ENCODE data around the gene NDOR1.

Gene NDOR1

DNA sequence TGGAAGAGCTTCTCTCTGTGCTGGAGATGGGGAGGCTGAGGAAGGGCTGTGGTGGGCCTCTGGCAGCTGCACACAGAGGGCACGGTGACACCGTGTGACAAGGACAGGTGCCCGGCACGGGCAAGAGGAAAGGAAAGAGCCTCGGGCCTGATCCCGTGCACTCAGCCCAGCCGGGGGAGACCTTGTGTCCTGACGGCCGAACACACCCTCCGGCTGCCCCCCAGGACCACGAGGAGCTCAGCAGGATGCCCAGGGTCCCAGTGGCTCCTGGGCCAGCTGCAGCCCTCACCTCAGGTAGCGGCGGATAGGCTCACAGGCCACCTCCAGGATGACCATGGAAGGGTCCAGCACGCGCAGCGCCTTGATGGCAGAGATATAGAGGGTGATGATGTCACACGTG, 22.7 kb upstream of the NDOR1 start:
- DNase-seq (ENCODE audit: low read depth): no peak

DNA sequence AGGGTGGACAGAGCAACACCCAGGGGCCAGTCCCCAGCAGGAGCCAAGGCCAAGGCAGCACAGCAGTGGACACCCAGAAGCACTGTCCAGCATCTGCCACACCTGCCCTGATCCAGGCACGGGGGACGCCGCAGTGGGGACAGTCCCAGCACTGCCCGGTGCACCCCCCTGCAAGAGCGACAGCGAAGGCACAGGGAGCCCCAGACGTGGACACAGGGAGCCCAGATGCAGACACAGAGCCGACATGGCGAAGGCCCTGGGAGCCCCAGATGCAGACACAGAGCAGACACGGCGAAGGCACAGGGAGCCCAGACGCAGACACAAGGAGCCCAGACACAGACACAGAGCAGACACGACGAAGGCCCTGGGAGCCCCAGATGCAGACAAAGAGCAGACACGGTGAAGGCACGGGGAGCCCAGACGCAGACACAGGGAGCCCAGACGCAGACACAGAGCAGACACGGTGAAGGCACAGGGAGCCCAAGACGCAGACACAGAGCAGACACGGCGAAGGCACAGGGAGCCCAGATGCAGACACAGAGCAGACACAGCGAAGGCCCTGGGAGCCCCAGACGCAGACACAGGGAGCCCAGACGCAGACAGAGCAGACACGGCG, 21.4 kb upstream of the NDOR1 start:
- DNase-seq (ENCODE audit: low read depth): no peak

DNA sequence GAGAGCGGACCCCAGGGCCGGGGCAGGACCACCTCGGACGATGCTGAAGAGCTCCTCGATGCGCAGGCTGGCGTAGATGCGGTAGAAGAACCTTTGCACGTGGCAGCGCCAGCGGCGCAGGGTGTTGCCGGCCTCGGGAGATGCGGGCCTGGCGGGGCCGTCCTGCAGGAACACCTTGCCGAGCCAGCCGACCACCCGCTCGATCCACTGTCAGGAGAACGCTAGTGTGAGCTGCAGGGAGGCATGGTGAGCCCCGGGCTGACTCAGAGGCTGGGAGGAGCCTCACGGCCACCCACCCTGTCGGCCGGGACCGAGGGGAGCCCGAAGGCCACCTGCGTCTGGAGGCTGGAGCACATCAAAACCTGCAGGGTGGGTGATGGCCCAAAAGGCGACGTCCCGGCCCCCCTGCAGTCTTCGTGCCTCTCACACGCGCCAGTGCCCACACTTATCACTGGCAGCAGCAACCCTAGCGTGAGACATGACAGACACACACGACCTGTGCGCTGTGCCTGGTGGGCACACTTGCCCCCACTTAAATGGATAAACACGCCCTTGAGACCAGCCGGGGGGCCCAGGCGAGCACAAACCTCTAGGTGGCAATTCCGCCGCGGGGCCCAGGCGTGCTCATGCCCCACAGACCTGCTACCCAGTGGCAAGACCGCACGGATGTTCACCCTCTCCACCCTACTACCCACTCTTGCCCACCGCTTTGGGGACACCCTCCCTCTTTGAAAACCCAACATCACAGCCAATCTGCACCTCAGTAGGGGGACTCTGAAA, 20.4 kb upstream of the NDOR1 start:
- DNase-seq (ENCODE audit: low read depth): no peak

DNA sequence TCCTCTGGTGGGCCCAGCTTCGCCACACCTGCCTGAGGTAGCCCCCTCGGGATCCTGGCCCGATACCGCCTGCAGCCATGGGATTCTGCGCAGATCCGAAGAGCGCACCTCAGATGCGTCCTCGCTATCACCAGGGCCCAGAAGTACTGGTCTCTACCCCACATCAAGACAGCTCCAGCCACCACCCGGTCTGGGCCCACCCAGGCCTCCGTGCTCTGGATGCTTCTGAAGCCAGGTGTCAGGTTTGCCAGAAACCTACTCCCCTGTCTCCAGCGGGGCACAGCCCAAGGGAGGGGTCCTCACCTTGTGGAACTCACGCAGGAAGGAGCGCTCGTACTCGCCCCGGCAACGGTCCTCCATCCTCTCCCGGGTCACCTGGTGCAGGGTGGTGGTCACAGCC, 19.6 kb upstream of the NDOR1 start:
- DNase-seq (ENCODE audit: low read depth): no peak

DNA sequence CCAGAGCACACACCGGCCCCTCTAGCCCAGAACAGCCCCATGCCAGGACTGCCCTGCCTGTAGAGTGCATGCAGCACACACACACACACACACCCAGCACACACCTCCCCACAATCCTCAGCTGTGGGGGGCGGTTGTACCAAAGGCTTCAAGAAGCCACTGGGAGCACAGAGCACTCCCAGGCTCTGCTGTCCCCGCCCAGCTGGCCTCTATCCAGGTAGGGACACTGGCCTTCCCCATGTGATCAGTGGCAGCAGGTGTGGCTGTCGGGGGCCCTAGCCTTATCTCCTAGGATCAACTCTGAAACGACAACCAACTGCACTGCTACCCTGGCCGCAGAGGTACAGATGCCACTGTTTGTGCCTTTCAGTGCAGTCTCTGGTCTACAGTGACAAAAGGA, 19.1 kb upstream of the NDOR1 start:
- no peak for DNase-seq (ENCODE audit: low read depth)

DNA sequence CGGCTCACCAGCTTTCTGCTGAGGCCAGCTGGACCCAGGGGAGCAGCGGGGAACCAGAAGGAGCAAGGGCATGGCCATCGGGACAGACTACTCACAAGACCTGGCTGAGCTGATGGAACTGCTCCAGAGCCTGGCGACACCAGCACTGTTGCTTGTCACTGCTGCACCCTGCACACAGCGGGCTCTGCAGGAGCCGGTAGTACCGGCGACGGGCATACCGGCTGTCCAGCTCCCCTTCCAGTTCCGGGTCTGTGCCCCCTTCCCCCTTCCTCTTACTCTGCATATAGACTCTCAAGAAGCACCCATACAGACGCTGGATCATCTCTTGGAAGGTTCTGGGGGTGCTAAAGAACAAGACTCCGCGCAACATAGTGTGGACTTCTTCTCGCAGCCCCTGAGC, 18.1 kb upstream of the NDOR1 start:
- DNase-seq (ENCODE audit: low read depth): no peak

DNA sequence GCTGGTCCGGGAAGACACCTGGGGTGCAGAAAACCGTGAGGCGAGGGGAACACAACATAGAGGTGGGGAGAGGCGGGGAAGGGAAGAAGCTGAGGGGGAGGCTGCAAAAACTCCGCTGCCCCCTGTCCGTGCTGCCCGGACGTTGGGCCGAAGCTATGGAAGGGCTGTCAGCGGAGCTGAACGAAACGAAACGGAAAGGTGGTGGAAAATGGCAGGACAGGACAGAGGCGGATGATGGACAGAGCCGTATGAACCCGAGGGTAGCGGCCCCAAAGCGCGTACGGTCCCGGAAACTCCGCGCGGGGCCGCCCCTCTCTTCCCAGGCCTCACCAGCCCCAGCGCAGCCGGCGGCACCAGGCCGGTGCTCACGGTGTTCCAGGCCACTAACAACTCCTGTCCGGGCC, 17.4 kb upstream of the NDOR1 start:
- DNase-seq (ENCODE audit: low read depth): no peak

DNA sequence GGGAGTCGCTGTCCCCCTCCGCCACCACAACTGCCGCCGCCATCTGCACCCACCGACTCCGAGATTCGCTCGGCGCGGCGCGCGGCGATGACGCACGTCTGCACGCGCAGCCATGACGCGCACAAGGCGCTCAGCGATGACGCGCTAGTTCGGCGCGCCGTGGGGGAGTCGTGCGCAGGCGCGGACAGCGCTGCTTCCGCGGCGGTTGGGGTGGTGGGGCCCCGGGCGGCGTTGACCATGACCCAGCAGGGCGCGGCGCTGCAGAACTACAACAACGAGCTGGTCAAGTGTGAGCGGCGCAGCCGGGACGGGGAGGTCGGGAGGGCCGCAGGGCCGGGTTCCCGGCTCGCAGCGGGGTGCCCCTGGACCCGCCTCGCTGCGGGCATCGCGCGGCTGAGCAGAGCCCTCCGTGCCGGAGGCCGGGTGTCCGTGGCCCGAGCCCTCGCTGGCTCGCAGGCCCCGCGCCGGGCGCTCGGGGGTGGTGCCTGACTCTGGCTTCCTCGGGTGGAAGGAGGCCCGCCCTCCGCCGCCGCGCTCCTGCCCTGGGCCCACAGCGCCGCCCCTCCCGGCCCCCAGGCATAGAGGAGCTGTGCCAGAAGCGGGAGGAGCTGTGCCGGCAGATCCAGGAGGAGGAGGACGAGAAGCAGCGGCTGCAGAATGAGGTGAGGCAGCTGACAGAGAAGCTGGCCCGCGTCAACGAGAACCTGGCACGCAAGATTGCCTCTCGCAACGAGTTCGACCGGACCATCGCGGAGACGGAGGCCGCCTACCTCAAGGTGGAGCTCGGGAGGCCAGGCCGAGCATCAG, 16.8 kb upstream of the NDOR1 start, which contains the start of the genes ANAPC2 and SSNA1:
ANAPC2 (minus strand) TSS at position 71 of the 807 bp plus-strand sequence; CDS start at position 43, 28 bp downstream.
SSNA1 (plus strand) TSS at position 187 of the 807 bp plus-strand sequence; CDS start at position 238, 51 bp downstream.
- DNase-seq (ENCODE audit: low read depth): peak; percentile 95

DNA sequence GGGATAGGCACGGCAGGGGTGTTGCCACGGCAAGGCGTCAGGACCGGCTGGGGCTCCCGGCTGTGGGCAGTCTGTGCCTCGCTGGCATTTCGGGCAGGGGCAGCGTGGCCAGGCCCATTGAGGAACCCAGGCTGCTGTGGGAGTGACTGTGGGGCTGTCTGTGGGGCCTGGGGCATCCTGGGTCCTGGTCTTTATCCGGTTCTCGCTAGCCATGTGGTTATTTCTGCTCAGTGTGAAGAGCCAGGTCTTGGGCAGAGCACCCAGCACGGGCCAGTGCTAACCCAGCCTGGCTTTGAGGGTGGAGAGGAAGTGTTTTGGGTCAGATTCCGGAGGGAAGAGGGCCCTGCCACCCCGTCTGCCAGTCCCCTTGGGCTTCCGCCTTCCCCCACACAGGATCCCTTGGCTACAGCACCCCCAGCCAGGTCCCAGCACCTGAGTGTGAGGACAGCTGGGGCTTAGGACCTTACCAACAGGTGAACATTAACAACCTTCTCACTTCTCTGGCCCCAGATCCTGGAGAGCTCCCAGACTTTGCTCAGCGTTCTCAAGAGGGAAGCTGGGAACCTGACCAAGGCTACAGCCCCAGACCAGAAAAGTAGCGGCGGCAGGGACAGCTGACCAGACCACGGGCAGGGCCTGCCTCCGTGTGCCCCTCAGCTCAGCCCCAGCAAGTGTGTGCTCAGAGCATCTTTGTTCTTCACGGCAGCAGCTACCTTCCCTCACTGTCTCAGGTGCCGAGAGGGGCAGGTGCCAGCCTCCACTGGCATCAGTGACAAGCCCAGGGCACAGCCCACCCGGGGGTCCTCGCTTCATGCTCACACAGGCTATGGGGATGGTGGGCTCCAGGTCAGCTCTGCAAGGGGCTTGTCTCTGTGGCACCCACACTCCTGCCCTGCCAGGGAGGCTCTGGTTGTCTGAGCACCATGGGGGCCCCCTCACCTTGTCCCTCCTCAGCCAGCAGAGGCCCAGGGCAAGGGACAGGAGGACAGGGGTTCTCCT, 15.9 kb upstream of the NDOR1 start:
- no peak for DNase-seq (ENCODE audit: low read depth)

DNA sequence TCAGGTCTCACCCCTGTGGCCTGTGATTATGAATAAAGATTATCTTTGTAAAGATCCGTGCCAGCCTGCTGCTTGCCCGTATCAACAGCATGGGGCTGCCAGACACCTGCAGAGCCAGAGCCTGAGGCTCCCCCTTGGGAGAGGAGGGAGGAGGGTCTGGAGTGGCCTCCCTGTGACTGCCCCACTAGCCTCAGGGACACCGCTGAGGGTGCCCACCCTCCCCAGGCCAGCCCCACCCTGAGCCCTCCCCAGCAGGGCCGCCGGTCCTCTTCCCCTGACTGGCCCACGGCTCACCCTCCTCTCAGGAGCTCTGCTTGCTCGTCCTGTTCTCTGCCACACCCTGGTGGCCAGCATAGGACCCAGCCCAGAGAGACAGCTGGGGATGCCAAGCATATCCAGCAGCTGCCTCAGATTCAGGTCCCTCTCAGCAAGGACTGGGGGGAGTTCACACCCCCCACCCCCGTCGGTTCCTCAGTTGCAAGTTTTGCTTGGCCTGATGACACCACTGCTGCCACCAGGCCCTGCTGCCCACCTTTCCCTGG, 15.1 kb upstream of the NDOR1 start:
- DNase-seq (ENCODE audit: low read depth): no peak

DNA sequence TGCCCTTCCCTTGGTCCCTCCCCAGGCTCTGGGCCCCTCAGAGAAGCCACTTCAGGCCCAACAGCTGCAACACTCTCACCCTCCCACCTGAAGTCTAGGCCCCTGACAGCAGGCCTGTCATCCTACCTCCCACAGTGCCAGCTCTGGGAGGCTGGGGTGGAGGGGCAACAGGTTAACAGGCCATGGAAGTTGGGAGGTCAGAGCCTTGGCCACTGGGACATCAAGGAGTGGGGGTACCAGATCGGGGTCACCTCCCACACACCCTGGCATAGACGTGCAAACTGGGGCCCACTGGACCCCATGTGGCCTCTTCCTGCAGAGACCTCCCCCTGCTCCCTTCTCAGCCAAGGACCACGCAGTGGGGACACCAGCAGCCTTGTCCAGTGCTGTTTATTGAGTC, 14.3 kb upstream of the NDOR1 start:
- DNase-seq (ENCODE audit: low read depth): no peak

DNA sequence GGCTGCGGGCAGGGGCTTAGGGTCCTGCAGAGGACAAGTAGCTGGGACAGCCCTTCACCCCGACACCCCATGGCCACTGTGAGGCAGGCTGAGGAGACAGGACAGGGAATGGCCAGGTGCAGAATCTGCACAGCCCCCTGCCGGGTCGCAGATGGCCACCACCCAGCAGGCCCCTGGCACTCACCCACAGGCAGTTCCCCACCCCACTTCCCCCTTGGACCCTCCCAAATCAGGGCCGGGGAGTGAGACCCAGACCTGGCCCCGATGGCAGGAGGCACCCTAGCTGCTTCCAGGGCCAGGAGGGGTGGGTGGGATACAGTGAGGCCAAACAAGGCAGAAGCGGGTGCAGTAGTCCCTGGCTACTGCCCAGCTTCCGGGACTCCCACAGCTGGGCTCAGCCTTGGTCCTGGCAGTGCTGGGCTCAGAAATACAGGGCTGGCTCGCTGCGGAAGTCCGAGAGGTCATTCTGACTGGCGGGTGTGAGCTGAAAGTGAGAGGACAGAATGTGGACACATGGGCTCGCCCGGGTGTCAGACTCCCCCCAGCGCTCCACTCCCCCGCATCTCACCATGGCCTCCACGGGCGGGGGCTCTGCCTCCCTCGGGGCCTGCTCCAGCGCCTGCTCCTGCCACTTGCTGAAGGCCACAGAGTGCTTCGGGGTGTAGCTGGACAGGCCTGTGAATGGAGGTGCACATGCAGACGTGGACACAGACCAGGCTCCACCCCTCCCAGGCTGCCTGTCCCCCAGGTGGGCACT, 13.6 kb upstream of the NDOR1 start:
- no peak for DNase-seq (ENCODE audit: low read depth)

DNA sequence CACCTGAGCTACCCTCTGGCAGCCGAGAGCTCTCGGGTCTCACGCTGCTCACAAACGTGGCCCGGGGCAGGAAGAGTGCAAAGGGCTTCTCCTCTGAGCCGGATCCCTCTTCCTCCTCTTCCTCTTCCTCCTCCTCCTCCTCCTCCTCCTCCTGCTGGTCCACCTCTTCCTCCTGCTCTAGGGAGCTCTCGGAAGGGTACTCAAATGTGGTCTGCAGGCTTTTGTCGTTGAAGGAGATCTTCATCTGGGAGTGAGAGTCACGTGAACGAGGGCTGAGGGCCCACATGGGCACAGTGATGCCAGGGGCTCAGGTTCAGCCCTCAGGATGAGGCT, 13.1 kb upstream of the NDOR1 start:
- no peak for DNase-seq (ENCODE audit: low read depth)

DNA sequence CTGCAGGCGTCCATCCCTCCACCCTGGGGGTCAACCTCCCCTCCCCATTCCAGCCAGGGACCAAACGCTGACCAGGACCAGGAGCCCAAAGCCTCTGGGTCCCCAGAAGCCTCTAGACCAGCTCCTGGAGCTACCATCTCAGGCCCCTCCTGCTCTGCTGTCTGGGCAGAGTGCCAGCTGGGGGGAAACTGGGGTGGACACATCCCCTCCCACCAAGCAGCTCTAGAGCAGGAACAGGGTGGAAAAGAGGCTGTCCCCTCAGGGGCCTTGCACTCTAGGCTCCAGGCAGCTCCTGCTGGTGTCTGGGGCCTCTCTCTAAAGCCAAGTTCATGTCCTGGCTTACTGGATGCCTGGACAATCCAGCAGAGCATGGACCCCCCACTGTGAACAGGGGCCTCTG, 12.6 kb upstream of the NDOR1 start:
- no peak for DNase-seq (ENCODE audit: low read depth)

DNA sequence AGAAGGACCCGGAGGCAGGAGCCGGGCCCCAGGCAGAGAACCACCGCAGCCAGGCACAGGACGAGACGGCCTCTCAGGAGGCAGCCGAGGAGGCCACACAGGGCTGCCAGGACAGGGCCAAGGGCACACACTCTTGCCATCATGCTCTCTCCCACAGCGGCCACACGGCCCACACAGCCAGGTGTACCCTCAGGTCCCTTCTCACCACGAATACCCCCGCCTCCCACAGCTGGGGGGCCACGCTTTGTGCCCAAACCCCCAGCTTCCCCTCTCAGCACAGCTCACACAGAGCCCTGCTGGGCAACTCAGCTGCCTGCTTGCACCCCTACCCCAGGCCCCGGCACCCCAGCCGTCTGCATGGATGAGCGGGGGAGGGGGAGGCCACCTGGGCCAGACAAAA, 11.7 kb upstream of the NDOR1 start:
- DNase-seq (ENCODE audit: low read depth): no peak

DNA sequence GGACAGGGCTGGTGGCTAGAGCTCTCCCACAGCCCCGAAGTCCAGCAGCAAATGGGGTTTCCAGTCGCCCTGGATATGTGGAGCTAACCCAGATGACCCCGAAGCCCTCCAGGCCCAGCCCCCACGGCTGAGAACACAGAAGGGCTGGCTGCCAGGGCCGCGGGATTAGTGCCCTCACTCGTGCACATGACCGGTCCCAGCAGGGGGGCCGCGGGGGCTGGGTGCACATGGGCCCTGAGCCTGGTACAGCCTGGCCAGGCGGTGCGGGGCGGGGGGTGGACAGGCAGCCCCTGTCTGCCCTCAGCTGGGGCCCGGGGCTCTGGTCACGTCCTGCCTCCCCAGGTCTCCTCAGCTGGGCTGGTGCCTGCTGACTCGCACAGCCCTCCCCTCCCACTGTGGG, 11.1 kb upstream of the NDOR1 start:
- no peak for DNase-seq (ENCODE audit: low read depth)

DNA sequence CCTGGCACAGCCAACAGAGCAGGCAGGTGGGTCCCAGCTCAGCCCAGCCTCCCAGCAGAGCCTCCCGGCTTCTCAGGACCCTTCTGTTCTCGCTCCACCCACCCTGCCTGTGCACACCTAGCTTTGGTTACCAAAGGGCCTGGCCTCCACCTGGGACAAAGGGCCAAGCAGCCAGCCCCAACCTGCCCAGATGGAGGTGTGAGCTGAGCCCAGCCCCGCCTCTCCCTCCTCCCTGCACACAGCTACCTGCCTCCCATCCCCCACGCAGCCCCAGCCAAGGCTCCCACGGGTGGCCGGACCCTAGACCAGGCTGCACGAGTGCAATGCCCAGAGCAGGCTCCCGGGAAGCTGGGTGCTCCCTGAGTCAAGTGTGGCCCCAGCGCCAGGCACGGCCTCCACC, 10.6 kb upstream of the NDOR1 start:
- DNase-seq (ENCODE audit: low read depth): no peak

DNA sequence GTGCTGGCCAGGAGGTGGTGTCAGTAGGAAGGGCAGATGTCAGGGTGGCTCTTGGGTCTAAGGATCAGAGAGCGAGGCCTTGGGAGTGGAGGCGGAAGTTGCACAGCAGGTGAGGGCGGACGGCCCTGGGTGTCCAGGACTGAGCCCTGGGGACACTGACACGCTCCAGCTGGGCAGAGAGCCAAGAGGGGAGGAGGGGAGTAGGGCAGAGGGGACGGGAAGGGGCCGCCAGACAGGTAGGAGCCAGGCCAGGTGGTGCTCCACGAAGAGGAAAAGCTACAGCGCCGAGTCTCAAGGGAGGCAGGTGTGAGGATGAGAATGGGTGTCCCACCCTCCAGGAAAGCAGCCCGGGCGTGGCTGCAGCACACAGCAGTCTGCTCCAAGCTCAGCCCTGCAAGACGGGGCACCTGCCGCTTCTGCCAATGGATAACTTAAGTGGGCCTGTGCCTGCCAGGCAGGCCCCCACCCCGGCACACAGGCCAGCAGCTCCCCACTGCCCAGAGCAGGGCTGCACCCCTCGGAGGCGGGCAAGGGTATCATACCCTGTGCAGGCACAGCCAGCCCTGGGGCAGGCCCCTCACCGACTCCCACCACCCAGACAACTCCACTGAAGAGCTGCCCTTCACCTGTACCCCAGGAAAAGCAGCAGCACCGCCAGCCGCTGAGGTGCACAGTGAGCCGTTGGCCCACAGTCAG, 9.8 kb upstream of the NDOR1 start:
- DNase-seq (ENCODE audit: low read depth): no peak

DNA sequence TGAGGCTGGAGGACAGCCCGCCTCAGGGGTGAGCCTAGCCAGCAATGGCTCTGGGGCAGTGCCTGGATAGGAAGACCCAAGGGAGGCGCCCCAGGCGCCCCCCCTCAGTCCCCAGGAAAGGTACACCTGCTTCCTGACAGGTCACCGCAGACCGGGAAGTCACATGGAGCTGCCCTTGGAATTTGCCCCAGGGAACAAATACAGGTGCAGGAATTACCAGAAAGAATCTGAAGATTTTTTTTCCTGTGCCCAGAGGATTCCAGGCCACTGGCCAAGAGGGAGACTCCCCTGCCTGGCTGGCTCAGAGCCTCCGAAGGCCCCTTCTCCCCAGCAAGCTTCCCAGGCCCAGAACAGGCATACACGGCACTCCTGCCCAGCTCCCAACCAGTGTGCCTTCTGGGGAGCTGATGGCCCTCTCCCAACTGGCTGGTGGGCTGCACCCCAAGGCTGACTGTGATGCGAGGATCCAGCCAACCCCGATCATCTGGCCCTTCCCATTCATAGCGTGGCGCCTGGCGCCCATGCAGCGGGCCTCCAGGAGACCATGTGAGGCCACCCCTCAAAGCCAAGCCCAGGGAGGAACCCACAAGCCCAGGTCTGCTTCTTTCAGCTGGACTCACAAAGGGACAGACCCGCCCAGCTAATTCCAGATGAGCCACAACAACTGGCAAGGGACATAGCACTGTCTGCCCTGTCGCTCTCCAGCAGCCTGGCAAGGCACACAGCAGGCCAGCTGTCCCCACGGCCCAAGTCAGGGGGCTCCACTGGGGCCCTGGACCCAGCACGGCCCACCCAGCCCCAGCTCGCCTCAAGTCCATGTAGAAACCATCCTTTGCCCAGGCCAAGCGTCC, 7.2 kb upstream of the NDOR1 start:
- no peak for DNase-seq (ENCODE audit: low read depth)

All from ELR (cell line).